ENCODE data around the gene METTL6. TPM values are rescaled to one million over a fixed set of nuclear protein-coding genes. Genes with fewer than 3 reads are reported as not detected.
"Not testable (repeated sequence)": the region's sequence is repeated elsewhere in the genome, so short reads cannot be mapped to it uniquely, and the experiment has no call there.

The METTL6 gene
- polyA plus RNA-seq, 1 donor (not counting 4 experiments of a cell fraction or from before 2014, with no cell fraction given), result 16.3 TPM

- FAIRE-seq (no peak), DNase-seq (ENCODE audit: low read depth, low spot score) (no peak)
- Histone ChIP-seq H3K36me3 (ENCODE audit: control insufficient read depth in 2 of 2, extremely low read depth in 1 of 2, insufficient read depth in 2 of 2, low read length in 2 of 2) (no peaks in the 10 kb centered on the region), H4K20me1 (ENCODE audit: control insufficient read depth, extremely low read depth, insufficient read depth, low read length) (no peaks in the 10 kb centered on the region), H3K9me1 (ENCODE audit: control insufficient read depth, extremely low read depth, insufficient read depth, low read length) (no peaks in the 10 kb centered on the region), H3K27me3 (ENCODE audit: control insufficient read depth, extremely low read depth, insufficient read depth, low read length) (no peaks in the 10 kb centered on the region), H3K79me2 (ENCODE audit: control insufficient read depth, insufficient read depth, low read length) (no peaks in the 10 kb centered on the region), H3K9ac (ENCODE audit: control insufficient read depth, extremely low read depth, insufficient read depth, low read length) (peak overlapping the region; percentile 9), H3K9me3 (ENCODE audit: control insufficient read depth, low read depth, low read length) (peaks cover 2% of the 10 kb centered on the region), H2AFZ (ENCODE audit: control insufficient read depth, low read length) (no peak overlapping the region), H3K27ac (ENCODE audit: control insufficient read depth, insufficient read depth, low read length) (peak overlapping the region; percentile 40), H3K4me2 (ENCODE audit: control insufficient read depth, extremely low read depth, insufficient read depth, low read depth, low read length) (peak overlapping the region; percentile 10), H3K4me1 (ENCODE audit: control insufficient read depth, extremely low read depth, insufficient read depth, low read length) (peaks cover 10% of the 10 kb centered on the region), H3K4me3 (ENCODE audit: control insufficient read depth in 2 of 3, extremely low read depth in 1 of 3, insufficient read depth in 2 of 3, low read depth in 1 of 3, low read length in 3 of 3) (no peak overlapping the region)
- TF ChIP-seq CTCF (optimal IDR thresholded peaks at IDR 0.05 in 1 of 3, IDR thresholded peaks at IDR 0.05 in 1 of 3, conservative IDR thresholded peaks at IDR 0.05 in 1 of 3; ENCODE audit: extremely low read depth in 1 of 3, insufficient read depth in 2 of 3, low read length in 3 of 3) (no peak), EZH2 (IDR thresholded peaks at IDR 0.05; ENCODE audit: low read length) (no peak)
- dilution Hi-C loops (cut with MboI; ENCODE audit: extremely low pct_ligation_motif_present, low sequenced_read_pairs), result no loop called here
Observed at GRCh38 chr3:15387735-15388134, 39.6 kb downstream of the METTL6 start.

- H3K36me3 ChIP-seq (ENCODE audit: control insufficient read depth in 2 of 2, extremely low read depth in 1 of 2, insufficient read depth in 2 of 2, low read length in 2 of 2), result no peaks in the 10 kb centered on the region
- peak overlapping the region; percentile 6 for H3K4me2 ChIP-seq (ENCODE audit: control insufficient read depth, extremely low read depth, insufficient read depth, low read depth, low read length)
- no peak overlapping the region for H3K9ac ChIP-seq (ENCODE audit: control insufficient read depth, extremely low read depth, insufficient read depth, low read length)
- TF ChIP-seq CTCF (optimal IDR thresholded peaks at IDR 0.05 in 1 of 3, IDR thresholded peaks at IDR 0.05 in 1 of 3, conservative IDR thresholded peaks at IDR 0.05 in 1 of 3; ENCODE audit: extremely low read depth in 1 of 3, insufficient read depth in 2 of 3, low read length in 3 of 3), result no peak
- TF ChIP-seq EZH2 (IDR thresholded peaks at IDR 0.05; ENCODE audit: low read length), result no peak
- H3K4me3 ChIP-seq (ENCODE audit: control insufficient read depth in 2 of 3, extremely low read depth in 1 of 3, insufficient read depth in 2 of 3, low read depth in 1 of 3, low read length in 3 of 3), result no peak overlapping the region
- peak overlapping the region; percentile 36 for H2AFZ ChIP-seq (ENCODE audit: control insufficient read depth, low read length)
- peak overlapping the region; percentile 40 for H3K27ac ChIP-seq (ENCODE audit: control insufficient read depth, insufficient read depth, low read length)
- H3K9me3 ChIP-seq (ENCODE audit: control insufficient read depth, low read depth, low read length), result peaks cover 2% of the 10 kb centered on the region
- no peaks in the 10 kb centered on the region for H3K27me3 ChIP-seq (ENCODE audit: control insufficient read depth, extremely low read depth, insufficient read depth, low read length)
- dilution Hi-C loops (cut with MboI; ENCODE audit: extremely low pct_ligation_motif_present, low sequenced_read_pairs), result no loop called here
- DNase-seq (ENCODE audit: low read depth, low spot score) (no peak), FAIRE-seq (peak; percentile 56)
- no peaks in the 10 kb centered on the region for H3K79me2 ChIP-seq (ENCODE audit: control insufficient read depth, insufficient read depth, low read length)
- H4K20me1 ChIP-seq (ENCODE audit: control insufficient read depth, extremely low read depth, insufficient read depth, low read length), result no peaks in the 10 kb centered on the region
- no peaks in the 10 kb centered on the region for H3K9me1 ChIP-seq (ENCODE audit: control insufficient read depth, extremely low read depth, insufficient read depth, low read length)
- peaks cover 10% of the 10 kb centered on the region for H3K4me1 ChIP-seq (ENCODE audit: control insufficient read depth, extremely low read depth, insufficient read depth, low read length)
Observed at GRCh38 chr3:15387171-15387581, 40.2 kb downstream of the METTL6 start.

- H3K4me2 ChIP-seq (ENCODE audit: control insufficient read depth, extremely low read depth, insufficient read depth, low read depth, low read length); DNase-seq (ENCODE audit: low read depth, low spot score); FAIRE-seq; H3K27ac ChIP-seq (ENCODE audit: control insufficient read depth, insufficient read depth, low read length); H3K9me3 ChIP-seq (ENCODE audit: control insufficient read depth, low read depth, low read length); H3K27me3 ChIP-seq (ENCODE audit: control insufficient read depth, extremely low read depth, insufficient read depth, low read length); dilution Hi-C loops (cut with MboI; ENCODE audit: extremely low pct_ligation_motif_present, low sequenced_read_pairs); H2AFZ ChIP-seq (ENCODE audit: control insufficient read depth, low read length); H3K9me1 ChIP-seq (ENCODE audit: control insufficient read depth, extremely low read depth, insufficient read depth, low read length); H3K36me3 ChIP-seq (ENCODE audit: control insufficient read depth in 2 of 2, extremely low read depth in 1 of 2, insufficient read depth in 2 of 2, low read length in 2 of 2); H3K9ac ChIP-seq (ENCODE audit: control insufficient read depth, extremely low read depth, insufficient read depth, low read length); H4K20me1 ChIP-seq (ENCODE audit: control insufficient read depth, extremely low read depth, insufficient read depth, low read length); H3K79me2 ChIP-seq (ENCODE audit: control insufficient read depth, insufficient read depth, low read length); H3K4me3 ChIP-seq (ENCODE audit: control insufficient read depth in 2 of 3, extremely low read depth in 1 of 3, insufficient read depth in 2 of 3, low read depth in 1 of 3, low read length in 3 of 3): not testable (repeated sequence)
- peaks cover 10% of the 10 kb centered on the region for H3K4me1 ChIP-seq (ENCODE audit: control insufficient read depth, extremely low read depth, insufficient read depth, low read length)
Observed at GRCh38 chr3:15386654-15386955, 40.7 kb downstream of the METTL6 start.
